Activated T-cell treated with anti-CD3 and anti-CD28 coated beads for 4 hours (primary cell): ENCODE measurements around the gene PROM2.

Experiments used
- DNase-seq: peaks from one replicate; pipeline ENCODE4 v3.0.0-alpha.2; 2020

PROM2 gene

DNA sequence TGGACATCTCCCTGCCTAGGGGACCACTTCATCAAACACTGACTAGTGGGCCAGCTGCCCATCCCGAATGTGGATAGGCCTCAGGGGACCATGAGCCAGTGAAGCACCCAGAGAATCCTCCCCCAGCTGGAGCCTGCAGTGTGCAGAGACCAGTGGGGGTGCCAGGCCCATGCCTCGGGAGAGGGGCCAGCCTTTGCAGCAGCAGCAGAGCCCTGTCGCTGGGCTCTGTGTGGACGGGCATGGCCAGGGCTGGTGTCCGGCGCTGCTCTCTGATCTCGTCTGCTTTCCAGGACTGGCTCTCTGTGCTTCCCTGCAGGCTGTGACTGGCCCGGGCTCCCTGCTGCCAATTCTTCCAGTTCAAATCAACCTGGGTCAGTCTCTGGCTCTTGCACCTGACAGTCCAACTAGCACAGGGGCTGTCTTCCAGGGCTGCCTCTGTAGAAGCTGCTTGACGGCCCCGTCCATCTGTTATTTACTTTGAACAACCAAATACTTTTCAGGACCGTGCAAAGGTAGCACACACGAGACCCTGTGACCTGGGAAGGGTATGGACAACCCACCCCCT, 34.3 kb downstream of the PROM2 start:
- no peak for DNase-seq

DNA sequence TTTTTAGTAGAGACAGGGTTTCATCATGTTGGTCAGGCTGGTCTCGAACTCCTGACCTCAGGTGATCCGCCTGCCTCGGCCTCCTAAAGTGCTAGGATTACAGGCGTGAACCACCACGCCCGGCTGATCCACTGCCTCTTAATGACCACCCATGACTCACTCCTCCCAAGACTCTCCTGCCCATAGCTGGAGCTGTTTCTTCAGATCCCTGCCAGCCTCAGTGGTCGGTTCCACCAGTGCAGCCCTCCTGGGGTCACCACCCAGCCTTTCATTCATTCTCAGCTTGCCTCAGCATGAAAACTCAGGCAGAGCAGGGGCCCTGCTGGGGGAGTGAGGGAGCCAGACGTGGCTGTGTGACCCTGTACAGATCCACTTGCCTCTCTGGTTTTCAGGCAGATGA, 35.4 kb downstream of the PROM2 start:
- no peak for DNase-seq

DNA sequence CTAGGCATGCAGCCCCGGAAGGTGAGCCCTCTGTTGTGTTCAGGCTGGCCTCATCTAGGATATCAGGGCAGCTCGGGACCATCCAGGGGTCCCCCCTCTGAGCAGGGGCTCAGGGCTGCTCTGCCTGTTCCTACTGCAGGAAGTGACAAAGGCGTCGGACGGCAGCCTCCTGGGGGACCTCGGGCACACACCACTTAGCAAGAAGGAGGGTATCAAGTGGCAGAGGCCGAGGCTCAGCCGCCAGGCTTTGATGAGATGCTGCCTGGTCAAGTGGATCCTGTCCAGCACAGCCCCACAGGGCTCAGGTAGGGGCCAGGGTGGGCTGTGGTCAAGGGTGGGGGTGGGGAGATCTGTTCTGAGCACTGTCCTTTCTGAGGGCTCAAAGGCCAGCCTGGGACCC, 36.0 kb downstream of the PROM2 start:
- no peak for DNase-seq

DNA sequence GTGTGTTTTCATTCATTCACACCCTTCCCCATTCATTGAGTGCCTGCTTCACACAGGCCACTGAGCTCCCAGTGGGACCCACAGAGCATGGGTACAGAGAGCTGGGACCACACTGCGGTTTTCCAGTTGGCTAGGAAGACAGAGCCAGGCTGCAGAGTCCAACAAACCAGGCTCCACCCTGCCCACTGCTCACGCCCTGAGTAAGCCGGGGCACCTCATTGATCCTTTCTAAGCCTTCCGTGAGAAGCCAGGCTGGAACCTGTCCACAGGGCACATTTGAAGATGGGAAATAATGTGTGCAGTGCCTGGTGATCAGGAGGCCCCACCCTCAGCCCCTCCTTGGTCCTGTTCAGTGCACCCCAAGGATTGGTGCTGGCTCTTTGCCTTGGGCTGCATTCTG, 36.4 kb downstream of the PROM2 start:
- DNase-seq, result no peak

DNA sequence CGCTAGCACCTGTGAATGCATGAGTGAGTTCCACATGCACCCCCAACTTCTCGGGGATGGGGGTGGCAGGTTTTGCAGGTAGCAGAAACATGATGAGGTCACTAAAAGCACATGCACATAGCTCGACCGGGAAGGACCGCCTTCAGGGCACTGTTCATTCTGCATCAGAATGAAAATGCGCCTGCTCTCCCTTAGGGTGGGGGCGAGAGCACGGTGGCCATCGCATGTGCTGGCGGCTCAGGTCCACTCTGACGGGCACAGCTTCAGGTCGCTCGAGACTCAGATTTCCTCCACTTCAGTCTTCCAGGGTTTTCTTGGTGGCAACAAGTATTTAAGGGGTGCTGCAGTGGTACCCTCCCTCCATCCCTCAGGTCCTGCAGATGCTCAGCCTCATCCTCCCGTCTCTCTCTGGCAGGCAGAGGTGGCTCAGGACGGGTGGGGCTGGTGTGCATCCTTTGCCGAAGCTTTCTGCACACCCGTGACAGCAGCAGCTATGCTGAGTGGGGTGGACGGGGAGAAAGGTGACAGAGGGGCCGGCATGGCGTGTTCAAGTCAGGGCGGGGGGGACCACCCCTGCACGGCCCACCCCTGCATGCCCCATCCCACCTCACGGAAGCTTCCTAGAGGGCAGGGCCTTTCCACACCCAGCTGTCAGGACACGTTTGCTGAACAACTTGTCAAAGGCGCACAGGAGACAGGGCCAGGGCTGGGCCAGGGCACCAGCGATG, 37.7 kb downstream of the PROM2 start:
- no peak for DNase-seq

DNA sequence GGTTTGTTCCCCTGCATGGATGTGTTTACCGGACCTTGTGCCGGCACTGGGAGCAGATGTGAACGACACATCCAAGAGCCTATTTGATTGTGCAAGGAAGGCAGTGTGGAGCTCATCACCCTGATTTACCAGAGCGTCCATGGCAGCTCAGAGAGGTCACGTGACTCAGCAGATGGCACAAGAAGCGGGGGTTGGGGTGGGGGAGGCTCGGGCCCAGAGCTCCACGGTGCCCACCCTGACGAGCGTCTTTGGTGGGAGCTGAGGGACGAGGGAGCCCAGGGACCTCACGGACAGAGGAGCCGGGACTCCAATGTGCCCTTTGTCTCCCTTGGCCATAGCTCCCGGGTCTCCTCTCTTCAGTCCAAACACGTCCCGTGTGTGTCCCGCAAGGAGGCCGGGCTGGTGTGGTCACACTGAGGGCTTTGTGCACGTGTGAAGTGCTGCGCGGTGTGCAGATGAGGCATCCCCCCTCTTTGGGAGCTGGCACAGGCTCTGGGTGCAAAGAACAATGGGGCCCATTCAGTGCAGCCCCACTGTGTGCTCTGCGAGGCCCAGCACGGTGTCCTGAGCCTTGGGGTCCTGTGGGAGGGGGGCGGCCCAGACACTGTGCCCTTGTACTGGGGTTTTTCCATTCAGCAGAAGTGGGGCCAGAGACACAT, 38.4 kb downstream of the PROM2 start:
- DNase-seq, result no peak

DNA sequence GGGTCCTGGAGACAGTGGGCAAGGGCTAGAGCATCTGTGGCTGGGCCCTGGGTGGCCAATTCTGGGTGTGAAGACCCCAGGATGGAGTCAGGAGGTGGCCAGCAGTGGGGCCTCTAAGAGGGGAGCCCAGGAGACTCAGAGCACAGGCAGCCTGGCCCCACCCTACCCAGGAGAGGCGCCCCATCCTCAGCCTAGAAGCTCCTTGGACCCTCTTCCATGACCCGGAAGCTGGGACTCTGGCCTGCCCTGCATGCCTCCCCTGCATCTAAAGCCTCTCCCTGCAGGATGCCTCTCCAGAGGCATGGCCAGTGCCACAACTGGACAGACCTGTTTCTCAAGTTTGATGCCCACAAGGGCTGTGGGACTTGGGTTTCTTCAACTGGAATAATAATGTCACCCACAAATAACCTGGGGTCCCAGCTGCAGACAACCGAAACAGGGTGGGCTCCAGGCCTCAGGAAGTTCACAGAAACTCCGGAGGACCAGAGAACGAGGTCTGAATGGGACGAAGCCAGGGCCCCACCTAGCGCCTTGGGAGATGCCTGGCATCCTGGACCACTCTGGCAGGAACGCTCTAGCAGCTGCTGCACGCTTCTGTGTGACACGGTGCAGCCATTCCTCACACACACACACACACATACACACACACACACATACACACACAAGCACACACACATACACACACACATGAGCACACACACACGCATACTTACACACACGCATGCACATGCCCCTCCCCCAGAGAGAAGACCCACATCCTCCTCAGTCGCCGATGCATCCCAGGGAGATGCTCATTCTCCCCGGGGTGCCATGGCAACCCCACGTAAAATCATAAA, 39.3 kb downstream of the PROM2 start:
- DNase-seq, result no peak

DNA sequence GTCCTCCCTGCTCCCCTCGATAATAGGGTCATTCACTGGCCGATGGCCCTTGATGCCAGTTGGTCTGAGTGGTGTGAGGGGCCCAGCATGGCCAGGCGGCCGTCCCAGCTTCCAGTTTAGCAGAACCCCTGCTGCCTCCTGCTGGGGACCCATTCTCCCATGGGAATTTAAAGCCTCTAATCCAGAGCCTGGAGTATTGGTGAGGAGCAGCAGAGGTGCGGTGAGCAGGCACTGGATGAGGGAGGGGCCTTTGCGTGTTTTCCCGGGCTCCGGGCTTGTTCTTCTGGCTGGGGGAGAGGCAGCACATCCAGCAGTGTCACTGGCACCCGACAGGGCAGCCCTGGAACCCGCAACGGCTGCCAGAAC, 40.3 kb downstream of the PROM2 start:
- no peak for DNase-seq

DNA sequence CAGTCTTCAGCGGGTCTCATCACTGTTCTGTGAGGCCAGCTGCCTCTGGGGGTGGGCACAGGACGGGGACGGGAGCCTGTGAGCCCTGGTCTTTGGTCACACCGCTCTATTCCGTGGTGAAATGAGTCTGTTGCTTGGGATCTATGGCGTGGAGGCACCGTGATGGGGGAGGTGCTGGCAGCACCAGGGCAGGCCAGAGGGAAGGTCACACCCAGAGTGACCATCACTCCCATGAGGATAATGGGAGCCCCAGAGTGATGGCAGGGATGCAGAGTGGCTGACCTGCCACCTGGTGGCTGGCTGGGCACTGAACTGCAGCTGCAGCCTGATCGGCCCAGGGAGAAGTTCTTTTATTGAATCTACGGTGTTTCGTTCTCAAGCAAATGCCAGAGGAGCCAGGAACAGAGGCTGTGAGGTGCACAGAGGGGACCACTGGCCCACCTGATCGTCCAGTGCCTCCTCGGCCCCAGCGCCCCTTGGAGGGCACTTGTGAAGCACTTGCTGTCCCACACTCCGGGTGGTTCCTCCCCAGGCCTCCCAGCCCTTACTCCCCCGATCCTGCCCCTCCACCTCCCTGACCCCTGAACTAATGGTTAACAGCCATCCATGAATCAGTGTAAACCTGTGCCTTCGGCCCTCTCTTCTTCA, 40.8 kb downstream of the PROM2 start:
- DNase-seq, result no peak

DNA sequence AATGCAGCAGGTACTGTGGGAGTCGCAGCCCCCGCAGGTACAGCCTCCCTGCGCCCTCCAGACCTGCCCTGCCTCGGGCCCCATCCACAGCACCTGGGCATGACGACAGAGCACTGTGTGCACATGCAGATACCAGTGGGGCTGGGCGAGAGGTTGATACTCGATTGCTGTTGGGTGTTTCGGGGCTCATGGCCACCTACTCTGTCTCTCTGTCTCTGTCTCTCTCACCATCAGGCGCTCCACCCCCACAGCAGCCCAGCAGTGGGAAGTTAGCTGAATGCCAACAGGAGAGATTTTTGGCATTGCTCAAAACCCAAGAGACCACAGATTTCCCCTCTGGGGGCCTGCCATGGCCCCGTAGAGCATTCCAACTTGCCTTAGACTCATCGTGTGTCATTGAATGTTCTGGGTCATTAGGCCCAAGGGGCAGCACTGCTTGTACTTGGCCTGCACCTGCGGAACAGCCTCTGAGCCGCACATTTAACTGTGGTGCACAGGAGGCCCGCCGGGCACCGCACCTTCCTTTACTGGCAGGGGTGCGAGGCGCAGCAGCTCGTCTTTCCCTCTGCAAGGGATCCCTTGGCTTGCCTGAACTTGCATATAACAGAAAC, 41.7 kb downstream of the PROM2 start:
- DNase-seq, result no peak

DNA sequence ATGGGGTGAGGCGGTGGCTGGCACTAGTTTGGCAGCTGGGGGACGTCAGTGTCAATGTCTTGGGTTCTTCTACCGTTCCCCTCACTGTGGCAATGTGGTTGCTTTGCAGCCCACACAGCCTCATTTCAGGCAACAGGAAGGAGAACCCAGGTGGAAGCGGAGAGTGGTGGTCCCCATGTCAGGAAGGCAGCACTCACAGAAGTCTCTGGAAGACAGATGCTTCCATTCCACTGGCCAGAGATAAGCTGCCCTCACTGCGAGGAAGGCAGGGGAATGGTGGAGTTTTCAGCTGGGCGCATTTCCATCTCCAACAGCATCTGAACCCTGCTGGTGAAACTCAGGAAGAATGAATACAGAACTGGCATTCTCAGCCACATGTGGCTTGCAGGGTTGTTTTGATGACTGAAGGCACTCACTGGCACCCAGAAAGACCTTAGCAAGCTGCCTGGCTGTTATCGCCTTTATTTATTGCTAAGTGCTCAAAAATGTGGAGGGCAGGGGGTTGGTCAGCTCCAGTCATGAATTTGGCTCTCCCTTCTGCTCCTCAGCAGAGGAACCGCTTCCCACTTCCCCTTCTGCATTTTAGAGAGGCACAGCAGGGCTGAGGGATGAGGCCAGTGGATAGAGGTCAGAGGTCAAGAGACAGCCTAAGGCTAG, 42.3 kb downstream of the PROM2 start:
- no peak for DNase-seq

DNA sequence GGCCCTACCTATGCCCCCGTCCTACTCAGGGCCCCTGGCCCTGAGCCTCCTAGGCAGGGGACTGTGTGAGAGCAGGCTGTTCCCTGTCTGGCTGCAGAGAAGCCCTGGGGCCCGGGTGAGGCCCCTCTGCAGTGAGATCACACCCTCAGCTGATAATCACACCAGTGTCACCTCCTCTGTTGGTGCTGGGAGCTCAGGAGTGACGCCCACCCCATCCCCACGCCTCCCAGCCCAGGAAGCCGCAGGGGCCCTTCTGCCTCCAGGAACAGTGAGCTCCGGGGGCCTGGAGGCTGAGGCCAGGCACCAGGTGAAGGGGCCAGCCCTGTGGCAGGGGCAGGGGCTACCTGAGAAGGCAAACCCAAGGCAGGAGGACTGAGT, 42.9 kb downstream of the PROM2 start:
- no peak for DNase-seq

DNA sequence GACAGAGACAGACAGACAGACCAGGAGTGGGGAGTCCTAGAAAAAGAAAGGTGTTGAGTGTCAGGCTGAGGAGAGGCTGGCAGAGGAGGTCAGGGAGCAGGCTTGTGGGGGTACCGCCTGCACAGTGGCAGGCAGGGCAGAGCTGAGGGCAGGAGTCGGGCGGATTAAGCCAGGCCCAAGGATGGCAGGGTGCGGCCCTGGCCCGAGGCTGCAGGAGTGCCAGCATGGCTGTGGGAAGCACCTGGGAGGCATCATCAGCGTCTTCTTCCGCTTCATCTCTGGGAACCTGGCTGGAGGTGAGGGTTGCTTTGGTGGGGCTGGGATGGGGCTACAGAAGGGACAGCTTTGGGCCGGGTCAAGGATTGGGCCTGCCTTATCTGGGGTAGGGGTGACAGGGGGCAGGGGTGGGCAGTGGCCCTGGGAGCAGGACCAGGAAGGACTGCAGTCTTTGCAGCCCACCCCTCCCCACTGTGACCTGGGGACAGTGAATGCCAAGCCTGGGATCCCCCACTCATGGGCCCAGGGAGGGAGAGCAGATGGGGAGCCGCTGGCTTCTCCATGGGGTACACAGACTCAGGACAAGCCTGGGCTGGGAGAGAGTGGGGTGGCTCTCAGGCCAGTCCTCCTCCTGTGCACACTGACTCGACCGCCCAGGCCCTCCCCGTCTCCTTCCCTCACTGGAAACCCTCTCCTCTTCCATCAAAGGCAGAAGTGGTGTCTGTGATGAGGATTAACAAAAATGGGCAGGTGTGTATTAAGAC, 43.6 kb downstream of the PROM2 start:
- DNase-seq, result no peak

DNA sequence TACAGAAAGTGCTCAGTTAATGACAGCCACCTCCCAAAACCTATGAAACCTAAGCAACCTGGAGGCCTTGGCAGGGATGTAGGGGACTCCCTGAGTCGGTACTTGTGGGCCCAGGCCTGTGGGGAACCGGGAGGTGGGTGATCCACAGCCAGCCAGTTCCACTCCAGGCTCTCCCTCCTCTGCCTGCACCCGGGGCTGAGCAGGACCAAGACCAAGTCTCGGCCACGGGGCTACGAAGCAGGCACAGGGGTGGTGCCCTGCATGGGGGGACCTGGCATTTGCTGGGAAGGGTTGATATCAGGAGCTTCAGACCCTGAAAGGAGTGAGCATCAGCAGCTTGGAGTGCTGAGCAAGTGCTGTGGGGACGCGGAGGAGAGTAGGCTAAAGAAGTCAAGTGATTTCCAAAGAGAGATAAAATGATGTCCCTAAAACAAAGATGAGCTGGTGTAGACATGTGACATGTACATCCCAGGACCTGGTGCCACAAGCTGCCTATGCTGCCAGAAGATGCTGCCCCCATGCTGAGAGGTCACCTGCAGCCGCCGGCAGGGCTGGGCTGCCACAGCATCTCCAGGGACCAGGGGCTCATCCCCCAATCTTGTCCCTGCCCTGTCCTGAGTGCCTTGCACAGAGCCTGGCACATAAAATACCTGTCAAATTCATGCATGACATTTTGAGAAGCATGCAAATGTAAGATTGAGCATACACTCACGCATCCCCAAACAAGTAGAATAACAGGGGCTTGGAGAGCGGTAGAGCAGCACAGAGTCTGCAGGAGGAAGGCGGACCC, 44.4 kb downstream of the PROM2 start:
- DNase-seq, result no peak

DNA sequence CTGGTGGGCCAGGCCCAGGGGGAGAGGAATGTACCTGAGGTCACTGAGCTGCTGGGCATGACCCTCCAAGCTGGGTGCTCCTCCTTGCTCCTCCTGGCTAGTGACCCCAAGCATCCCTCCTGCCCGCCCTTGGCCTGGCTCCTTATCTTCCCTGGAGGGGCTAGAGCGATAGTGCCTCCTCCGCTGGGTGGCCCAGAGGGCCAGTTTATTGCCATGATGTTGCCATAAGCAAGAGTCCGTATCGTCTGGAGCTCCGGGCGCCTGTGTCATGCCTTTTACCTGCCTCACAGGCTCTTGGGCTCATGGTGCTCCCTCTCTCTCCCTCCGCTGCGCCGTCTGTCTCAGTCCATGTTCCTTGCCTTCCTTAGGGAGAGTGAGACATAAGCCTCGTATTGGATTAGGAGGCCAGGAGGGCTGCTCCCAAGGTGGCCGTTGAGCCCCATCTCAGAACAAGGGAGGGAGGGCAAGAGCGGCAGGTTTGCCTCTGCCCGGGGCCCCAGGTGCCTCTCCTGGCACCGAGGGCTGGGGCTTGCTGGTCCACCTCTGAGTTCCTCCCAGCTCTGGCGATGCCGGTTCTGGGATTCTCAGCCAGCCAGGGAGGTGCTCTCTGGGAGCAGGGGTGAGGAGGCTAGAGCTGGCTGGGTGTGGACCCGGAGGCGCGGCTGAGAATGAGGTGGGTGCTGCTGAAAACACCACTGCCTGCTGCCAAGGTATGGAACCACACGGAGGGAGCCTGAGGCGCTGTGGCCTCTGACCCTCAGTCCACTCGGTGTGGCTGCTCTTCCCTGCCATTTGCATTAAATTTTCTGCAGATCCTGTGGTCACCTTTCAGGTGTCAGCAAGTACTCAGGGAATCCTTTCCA, 45.5 kb downstream of the PROM2 start:
- DNase-seq, result no peak

DNA sequence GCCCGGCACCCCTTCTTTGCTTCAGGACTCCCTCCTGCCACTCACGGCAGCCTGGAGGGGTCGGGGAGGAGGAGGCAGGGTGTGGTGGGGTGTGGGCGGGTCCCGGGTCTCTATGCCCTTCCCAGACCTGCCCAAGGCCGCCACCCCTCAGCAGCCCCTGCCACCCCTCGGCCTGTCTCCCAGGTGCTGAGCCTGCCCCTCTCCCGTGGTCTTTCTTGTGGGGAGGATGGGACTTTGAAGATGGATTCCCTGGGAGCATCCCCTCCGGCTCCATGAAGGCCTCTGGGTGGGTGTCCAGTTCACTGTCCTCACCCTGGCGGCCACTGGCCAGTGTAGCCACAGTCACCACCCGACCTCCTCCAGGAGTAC, 46.1 kb downstream of the PROM2 start:
- DNase-seq, result no peak

DNA sequence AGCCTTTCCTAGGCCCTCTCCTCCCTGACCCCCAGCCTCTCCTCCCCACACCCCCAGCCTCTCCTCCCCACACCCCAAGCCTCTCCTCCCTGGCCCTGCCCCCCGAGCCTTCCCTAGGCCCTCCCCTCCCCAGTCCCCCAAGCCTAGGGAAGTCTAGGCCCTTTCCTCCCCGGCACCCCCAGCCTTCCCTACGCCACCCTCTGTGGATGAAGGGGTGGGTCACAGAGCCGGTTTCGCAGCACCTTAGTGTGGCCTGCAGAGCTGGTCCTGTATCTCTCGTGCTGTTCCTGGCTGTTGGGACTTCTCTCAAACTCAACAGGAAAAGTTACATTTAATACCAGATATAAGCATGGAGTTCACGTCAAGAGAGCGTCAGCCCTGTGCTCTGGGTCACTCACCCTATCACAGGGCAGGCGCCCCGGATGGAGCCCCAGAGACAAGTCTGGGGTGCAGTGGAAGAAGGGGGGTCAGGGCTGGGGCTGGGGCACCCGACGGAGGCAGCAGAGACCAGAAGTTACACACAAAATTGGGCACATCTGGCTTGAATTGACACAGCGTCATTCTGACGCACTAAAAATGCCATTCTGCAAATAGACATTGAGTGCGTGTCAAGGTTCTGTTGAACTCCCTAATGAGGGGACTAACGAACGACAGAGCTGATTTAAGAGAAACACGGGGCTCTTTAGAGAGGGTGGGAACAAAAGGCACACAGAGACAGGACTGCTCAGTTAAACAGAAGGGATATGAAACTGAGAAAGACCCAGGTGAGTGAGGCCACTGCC, 46.9 kb downstream of the PROM2 start:
- no peak for DNase-seq

DNA sequence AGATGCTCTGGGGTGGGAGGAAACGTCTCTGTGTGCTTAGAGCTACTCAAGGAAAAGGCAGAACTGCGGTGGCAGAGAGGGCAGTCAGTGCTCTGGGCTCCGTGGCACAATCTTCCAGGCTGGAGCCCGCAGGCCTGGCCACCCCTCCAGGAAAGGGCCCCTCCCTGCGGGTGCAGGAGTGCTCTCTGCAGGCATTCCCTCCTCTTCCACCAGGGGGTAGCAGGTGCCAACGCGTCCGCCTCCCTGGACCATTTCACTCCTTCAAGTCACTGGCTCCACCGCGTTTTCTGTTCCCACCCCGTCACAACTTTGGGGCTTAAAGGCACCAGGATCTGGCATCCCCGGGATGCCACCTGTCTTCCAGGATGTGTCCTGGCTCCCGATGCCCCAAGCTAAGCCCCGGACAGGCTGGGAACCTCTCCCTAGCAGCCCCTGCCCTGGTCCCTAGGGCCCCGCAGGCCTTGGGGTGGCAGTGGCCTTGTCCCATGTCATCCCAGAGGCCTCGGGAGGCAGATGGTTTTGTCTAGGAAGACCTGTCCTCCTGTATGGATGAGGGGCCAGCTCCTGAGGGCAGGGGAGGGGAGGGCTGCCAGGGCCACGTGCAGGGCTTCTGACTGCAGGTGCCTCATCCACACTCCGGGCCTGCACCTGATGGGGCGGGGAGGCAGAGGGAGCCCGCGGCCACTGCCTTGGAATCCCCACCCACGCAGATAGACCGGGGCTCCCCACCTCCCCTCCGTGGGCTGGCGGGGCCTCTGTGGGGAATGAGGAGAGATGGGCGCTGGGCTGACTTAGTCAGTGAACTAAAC, 49.3 kb downstream of the PROM2 start:
- no peak for DNase-seq
